Activated naive CD4-positive, alpha-beta T cell treated with Interleukin-2 at 50 U/mL for 16 hours (primary cell): Measurements from ENCODE around the gene SORBS1.

ENCODE experiments used
- DNase-seq: peaks from one replicate; pipeline ENCODE4 v3.0.0-alpha.2; 2020

The SORBS1 gene

DNA sequence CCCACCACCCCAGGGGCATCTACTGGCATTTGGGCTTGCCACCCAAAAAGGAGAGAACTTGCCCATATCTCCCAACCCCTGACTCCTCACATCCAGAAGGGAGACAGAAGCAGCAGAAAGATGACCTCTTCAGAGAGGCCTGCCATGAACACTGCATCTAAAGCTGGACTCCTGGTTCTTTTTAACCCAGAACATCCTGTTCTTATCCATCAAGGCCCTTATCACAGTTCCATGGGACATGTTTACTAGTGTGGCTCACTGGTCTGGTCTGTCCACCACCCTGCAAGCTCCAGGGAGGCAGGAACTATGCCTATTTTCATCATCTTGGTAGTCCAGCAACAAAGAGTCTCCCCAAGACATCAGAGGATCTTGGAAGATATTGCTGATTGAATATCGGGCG, 155.5 kb downstream of the SORBS1 start:
- DNase-seq, result no peak

DNA sequence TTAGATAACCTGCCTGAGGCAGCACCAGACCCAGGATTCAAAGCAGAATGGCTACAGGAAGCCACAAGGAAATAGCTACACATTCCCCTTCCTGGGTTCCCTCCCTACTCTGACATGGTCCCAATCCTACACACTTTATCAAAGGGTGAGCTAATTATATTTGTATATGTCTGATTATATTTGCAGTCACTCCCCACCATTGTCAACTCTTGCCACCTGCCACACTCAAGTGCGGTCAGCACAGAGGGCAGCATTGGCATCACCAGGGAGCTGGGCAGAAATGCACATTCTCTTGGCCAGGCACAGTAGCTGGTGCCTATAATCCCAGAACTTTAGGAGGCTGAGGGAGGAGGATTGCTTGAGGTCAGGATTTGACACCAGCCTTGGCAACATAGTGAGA, 156.3 kb downstream of the SORBS1 start:
- no peak for DNase-seq

DNA sequence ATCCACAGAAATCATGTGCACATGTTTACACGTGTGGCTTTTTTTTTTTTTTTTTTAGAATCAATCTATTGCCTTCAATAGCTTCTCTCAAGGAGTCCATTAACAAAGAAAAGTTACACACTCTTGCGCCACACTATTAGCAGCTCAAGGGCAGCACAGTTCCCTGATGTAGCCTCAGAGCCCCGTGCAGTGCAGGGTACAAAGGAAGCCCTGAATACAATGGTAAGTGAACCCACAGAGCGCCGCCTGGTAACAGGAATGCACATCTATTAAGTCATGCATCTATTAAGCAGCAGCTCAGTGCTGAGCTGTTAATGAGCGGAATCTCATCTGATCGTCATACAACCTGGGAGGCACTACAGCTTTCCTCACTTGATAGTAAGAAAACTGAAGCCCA, 156.7 kb downstream of the SORBS1 start:
- DNase-seq, result no peak

- no peak for DNase-seq
These were observed 157.3 kb downstream of the SORBS1 start for GRCh38 chr10:95403700-95404461.

- no peak for DNase-seq
These were observed 159.3 kb downstream of the SORBS1 start for GRCh38 chr10:95401704-95402469.

GRCh38 chr10:95400787-95401186, 160.4 kb downstream of the SORBS1 start:
- DNase-seq, result no peak

- no peak for DNase-seq
These were observed 162.0 kb downstream of the SORBS1 start for GRCh38 chr10:95399183-95399582.

GRCh38 chr10:95397747-95398146, 163.4 kb downstream of the SORBS1 start:
- DNase-seq, result no peak

DNA sequence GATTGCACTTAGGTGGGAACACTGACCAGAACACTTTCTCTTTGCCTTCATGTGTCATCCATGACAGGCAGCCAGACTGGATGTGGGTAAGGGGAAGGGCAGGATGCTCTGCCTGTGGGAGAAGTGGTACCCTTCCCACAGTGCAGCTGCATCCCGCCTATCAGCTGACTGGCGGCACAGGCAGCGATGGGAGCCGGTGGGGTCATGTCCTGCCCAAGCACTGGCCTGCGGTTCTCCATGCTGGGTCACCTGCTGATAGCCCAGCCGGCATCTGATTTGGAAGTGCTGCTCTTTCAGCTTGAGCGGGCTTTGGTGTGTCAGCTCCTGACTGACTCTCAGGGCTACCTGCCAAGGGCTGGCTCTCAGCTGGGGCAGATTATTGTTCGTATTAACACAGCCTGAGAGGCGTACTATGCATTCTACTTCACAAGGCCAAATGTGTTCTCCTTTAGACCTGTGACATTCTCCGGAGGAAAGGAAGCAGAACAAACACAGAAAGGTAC, 165.2 kb downstream of the SORBS1 start:
- DNase-seq, result no peak

DNA sequence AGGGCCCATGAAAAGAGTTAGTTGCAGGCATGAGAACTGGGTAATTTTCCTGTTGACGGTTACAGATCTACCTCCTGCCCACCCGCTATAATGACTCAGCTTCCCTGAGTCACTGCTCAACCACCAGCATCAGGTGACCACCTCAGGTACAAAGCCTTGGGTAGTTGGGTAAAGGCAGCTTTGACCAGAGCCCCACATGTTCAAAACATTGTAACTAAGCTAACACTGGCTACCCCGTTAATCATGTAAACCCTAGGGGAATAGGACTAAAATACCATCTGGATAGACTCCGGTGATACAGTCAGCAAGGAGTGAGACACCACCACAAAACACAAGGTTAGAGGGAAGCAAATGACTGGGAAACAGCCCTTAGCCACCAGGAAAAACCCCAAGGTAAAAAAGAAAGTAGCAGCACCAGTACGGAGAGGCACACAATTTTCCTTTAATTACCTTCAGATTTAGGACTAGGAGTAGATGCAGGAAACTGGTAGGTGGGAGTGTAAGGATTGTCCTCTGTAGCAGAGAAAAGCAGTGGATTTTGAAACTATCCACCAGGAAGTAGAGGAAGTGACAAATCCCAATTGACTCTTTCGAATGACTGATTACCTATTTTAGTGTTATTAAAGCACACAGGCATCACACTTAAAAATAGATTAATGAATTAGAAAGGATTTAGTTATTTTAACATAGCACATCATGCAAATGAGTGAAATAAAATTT, 166.8 kb downstream of the SORBS1 start:
- no peak for DNase-seq

DNA sequence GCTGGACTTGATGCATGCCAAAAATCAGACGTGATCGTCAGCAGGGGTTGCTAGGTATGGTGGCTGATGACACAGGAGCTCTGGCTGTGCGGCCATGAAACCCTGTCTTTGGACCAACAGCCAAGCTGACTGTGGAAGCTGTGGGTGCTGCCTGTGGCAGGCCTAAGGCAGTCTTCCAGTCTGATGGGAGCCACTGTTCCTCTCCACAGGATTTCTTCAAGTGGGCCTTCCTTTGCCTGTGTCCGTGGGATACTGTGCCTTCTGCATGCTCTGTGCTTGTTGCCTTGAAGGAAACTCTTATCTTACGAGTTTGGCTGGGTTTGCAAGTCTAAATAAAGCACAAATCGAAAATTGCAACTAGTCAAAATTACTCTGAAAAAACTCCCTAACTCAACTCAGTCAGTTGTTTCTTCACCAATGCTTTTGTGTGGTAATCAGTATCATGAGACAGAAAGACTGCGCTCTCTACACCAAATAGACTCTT, 168.4 kb downstream of the SORBS1 start:
- DNase-seq, result no peak

DNA sequence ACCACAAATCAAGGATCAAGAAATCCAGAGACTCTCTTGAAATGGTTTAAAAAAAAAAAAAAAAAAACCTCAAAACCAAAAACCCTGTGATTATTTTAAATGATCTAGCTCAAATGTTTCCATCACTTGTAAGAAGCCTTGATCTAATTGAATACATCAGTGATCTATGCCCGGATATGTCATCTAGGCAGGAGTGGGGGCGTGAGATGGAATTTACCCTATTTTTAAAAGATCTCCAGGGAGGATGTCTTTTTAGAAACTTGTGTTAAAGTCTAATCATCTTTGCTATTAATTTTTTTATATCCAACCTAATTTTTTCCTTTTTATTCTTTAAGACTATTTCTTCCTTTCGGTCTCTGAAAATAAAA, 169.0 kb downstream of the SORBS1 start:
- DNase-seq, result no peak

DNA sequence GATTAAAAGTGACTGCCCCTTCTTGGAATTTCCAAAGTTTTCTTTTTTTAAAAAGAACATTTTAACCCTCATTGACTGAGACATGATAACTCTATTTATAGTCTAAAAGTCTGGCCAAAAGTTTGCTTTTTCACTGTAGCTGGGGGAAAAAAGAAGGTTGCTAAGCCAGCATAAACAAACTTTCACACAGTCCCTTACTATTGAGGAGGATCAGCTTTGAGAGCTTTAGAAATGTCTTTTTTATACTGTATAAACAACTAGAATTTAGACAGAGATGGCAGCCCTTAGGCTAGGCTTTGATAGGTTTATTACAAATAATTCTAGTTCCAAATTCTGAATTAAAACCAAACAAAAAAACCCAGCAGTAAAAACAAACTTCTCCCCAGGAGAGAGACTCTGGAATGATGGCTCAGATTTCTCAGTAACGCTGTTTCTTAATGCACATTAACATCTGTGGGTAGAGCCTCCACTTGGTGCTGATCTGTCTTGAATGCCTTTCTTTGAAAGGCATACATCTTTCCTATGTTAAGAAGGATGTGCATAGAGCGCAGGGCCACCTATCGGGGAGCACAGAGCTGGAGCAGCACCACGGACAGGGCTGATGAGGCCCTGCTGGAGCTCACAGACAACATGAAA, 169.5 kb downstream of the SORBS1 start:
- DNase-seq, result no peak

DNA sequence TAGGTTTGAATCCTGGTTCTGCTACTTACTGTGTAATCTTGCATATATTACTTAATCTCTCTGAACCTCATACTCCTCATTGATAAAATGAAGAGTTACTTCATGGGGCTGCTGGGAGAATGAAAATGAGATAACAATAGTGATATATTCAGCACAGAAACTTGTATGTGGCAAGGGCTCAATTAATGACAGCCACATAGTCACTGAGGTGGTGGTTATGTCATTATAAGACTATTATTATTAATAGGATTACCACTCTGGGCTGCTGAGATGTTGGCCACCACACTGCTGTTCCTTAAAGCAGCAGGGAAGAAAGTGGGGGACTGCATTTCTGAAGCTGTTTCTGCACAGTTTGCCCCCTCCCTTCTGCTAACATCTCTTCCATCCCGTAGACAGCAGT, 170.0 kb downstream of the SORBS1 start:
- DNase-seq, result no peak

DNA sequence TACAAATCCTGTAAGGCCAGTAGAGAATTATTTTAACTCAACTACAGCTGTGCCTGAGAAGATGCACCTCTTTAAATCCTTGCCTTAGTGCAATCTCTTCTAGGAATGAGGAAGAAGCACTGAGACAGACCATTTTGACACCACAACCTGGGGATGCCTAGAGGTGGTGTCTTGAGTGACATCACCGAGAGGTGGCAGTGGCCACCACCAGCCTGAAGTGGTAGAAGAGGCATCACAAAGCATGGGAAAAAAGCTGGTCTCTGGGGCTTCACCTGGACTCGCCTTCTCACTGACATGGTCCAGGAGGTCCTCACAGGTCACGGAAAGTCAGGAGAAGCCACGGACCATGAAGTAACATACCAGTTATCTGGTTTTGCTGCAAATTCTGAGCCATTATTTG, 171.2 kb downstream of the SORBS1 start:
- DNase-seq, result no peak

DNA sequence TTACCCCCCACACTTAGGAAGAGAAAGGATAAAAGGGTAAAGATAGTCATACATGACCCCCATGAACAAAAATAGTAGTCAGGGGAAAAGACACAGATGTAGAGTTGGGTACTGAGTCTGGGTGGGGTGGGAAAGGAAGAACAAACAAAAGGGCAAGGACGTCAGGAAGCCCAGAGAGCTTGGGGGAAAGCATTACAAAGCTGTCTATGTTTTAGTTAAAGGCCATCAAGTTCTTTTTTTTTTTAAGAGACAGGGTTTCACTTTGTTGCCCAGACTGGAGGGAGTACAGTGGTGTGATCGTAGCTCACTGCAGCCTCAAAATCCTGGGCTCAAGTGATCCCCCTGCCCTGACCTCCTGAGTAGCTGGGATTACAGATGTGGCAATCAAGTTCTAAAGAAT, 172.0 kb downstream of the SORBS1 start:
- no peak for DNase-seq

- no peak for DNase-seq
These were observed 172.6 kb downstream of the SORBS1 start for GRCh38 chr10:95388539-95388938.

- no peak for DNase-seq
These were observed 173.1 kb downstream of the SORBS1 start for GRCh38 chr10:95388109-95388471.

DNA sequence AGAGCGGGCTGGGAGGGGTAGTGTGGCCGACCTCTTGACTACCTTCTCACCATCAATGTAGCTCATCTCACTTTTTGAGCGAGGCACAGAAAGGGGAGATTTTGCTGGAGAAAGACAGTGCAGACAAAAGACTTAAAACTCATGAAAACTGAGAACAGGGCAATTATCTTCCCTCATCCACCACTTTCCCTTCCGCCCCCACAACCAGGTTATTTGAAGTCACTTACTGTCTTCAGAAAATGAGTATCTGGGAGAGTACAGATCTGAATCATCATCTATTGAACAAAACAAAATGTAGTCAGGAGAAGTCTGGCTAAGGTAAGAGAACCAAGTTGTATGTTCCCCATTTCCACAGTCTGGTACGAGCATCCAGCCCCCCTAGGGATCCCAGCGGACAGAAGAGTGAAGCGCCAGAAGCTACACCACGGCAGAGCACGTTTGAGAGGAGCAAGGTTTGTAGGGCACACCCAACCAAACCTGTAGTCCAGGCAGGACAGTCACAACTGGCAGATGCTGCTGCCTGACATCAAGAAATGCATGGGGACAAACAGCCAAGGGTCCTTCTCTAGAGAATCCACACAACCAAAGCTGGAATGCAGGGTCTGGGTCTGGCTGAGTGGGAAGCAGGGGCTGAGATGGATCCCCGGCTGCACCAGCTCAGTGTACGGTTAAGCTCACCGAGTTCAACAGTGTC, 177.0 kb downstream of the SORBS1 start:
- peak; percentile 9 for DNase-seq

GRCh38 chr10:95382596-95382995, 178.6 kb downstream of the SORBS1 start:
- no peak for DNase-seq

- DNase-seq, result no peak
These were observed 179.0 kb downstream of the SORBS1 start for GRCh38 chr10:95382174-95382573.

DNA sequence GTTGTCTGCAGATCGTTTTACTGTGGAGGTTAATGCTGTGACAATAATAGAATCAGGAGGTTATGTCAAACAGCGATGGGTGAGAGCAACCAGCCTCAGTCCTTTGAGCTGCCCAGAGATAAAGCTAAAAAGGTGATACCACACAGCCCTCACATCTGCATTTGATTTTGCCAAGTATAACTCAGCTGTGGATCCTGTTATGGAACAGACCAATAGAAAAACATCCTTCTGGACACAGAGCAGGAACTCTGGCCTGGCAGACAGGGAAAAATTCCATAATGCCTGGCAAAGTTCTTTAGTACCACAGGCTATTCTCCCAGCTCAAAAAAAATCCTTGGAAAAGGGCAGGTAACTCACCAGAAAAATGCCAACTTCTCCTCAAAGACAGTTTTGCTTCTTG, 183.2 kb downstream of the SORBS1 start:
- DNase-seq, result no peak

DNA sequence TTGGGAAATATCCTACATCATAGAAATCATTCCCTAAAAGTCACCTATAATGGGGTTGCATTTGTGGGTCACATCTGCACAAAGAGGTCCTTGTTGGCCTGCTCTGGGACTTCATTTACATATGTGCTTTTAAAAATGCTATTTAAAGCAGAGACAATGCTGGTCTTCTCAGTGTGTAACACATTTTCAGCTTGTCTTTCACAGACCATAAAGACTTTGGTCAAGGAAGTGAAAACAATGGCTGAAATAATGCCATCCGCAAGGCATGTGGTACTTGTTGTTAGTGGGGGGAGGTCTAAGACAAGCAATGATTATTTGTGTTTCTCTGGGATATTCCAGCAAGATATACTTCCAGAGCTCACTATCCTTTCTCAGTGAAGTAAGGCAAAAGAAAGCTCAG, 185.8 kb downstream of the SORBS1 start:
- DNase-seq, result no peak
